HEK293 (cell line): Measurements from ENCODE around the gene KDM4C.

Source experiments
- CTCF ChIP-seq: fragments of 450-650 bp; formaldehyde crosslinking; IDR thresholded peaks from 2 replicates; pipeline ENCODE4 v1.5.1; 2016; ENCODE audit warnings: missing biosample characterization, missing genetic modification characterization
- HOXA7 ChIP-seq: sonication (generic); formaldehyde crosslinking; IDR thresholded peaks from 2 replicates; pipeline ENCODE4 v1.8.1; 2022; ENCODE audit warnings: missing genetic modification reagents, borderline replicate concordance
- KLF1 ChIP-seq: fragments of 450-650 bp; formaldehyde crosslinking; IDR thresholded peaks from 2 replicates; pipeline ENCODE4 v1.5.1; 2016; ENCODE audit warnings: missing biosample characterization, missing genetic modification characterization
- KLF10 ChIP-seq: fragments of 450-650 bp; IDR thresholded peaks from 2 replicates; pipeline ENCODE4 v1.5.1; 2018; ENCODE audit warnings: missing biosample characterization, mild to moderate bottlenecking, missing genetic modification characterization
- KLF9 ChIP-seq: fragments of 450-650 bp; formaldehyde crosslinking; IDR thresholded peaks from 2 replicates; pipeline ENCODE4 v1.5.1; 2016; ENCODE audit warnings: missing biosample characterization, missing genetic modification characterization, low read depth
- PATZ1 ChIP-seq: fragments of 450-650 bp; formaldehyde crosslinking; IDR thresholded peaks from 2 replicates; pipeline ENCODE4 v1.5.1; 2016; ENCODE audit warnings: missing biosample characterization, missing genetic modification characterization
- PRDM10 ChIP-seq: fragments of 450-650 bp; formaldehyde crosslinking; IDR thresholded peaks from 2 replicates; pipeline ENCODE4 v1.5.1; 2016; ENCODE audit warnings: missing biosample characterization, missing genetic modification characterization
- SCRT1 ChIP-seq: fragments of 450-650 bp; formaldehyde crosslinking; IDR thresholded peaks from 2 replicates; pipeline ENCODE4 v1.5.1; 2016; ENCODE audit warnings: missing biosample characterization, missing genetic modification characterization, borderline replicate concordance
- TCF7L2 ChIP-seq: IDR thresholded peaks from 2 replicates; pipeline ENCODE4 v1.6.1; 2011; ENCODE audit warnings: low read depth, mild to moderate bottlenecking, inconsistent platforms, low read length, moderate library complexity, borderline replicate concordance
- TSHZ1 ChIP-seq: fragments of 450-650 bp; formaldehyde crosslinking; IDR thresholded peaks from 2 replicates; pipeline ENCODE4 v1.5.1; 2016; ENCODE audit warnings: missing biosample characterization, missing genetic modification characterization, borderline replicate concordance
- YY1 ChIP-seq: fragments of 450-650 bp; formaldehyde crosslinking; IDR thresholded peaks from 2 replicates; pipeline ENCODE4 v1.5.1; 2018; ENCODE audit warnings: missing biosample characterization, missing genetic modification characterization
- ZBTB48 ChIP-seq: fragments of 450-650 bp; formaldehyde crosslinking; IDR thresholded peaks from 2 replicates; pipeline ENCODE4 v1.5.1; 2016; ENCODE audit warnings: missing biosample characterization, missing genetic modification characterization
- ZNF621 ChIP-seq: fragments of 450-650 bp; formaldehyde crosslinking; IDR thresholded peaks from 2 replicates; pipeline ENCODE4 v1.5.1; 2017; ENCODE audit warnings: missing biosample characterization, missing genetic modification characterization
- ZNF701 ChIP-seq: fragments of 450-650 bp; formaldehyde crosslinking; IDR thresholded peaks from 2 replicates; pipeline ENCODE4 v1.5.1; 2016; ENCODE audit warnings: missing biosample characterization, missing genetic modification characterization

- TF ChIP-seq CTCF = no peak
- TF ChIP-seq ZNF701 (tag by site-specific recombination) = no peak
- TF ChIP-seq ZBTB48 (tag by site-specific recombination) = no peak
- TF ChIP-seq PATZ1 = no peak
- TF ChIP-seq KLF1 (tag by site-specific recombination) = no peak
- no peak for TF ChIP-seq TSHZ1 (tag by site-specific recombination)
- TF ChIP-seq PRDM10 (tag by site-specific recombination) = no peak
- no peak for TF ChIP-seq KLF10 (tag by site-specific recombination)
- no peak for TF ChIP-seq HOXA7 (CRISPR knock-in tag)
- no peak for TF ChIP-seq ZNF621 (tag by site-specific recombination)
- TF ChIP-seq KLF9 (tag by site-specific recombination) = no peak
- no peak for TF ChIP-seq YY1 (tag by site-specific recombination)
- no peak for TF ChIP-seq TCF7L2
- no peak for TF ChIP-seq SCRT1 (tag by site-specific recombination)
Observed at GRCh38 chr9:7093040-7093439, 335.3 kb downstream of the KDM4C start.
